ENCODE results near the gene FAM118A.
"Not testable (repeated sequence)": the region's sequence is repeated elsewhere in the genome, so short reads cannot be mapped to it uniquely, and the experiment has no call there.

Gene FAM118A

DNA sequence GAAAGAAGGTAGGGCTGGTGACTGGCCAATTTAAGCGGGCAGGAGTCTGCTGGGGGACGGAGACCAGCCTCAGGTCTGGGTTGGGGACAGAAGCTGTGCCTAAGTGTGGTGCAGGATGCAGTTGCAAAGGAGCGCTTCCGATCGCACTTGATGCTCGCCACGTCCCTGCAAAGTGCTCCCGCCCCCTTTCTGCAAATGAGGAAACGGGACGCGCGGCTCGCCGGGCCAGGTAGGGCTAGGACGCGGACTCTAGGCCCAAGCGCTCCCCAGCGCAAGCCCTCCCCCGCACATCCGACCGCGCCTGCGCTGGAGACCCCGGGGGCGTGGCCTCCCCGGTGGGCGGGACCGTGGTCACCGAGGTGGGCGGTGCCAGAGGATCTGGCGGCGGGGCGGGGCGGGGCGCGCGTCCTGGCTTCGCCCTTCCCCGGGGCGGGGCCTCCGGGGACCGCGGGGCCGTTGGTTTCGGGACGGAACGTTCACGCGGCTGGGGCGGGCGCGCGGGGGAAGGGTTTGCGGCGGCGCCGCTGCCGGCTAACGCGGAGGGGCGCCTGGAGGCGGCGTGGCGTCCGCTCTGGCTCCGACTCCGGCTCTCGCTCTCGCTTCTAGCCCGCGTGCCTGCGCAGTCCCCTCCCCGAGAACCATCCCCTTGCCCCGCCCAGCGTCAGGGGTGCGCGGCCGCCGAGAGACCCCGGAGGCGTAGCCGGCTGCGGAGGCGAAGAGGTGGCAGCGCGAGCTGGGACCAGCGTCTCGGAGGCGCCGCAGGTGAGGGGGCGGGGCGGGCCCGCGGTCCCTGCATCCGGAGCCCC is at the start of gene FAM118A:
TSS of gene FAM118A (plus strand) at position 513 of the 806 bp plus-strand sequence. CDS start 12,446 bp downstream, outside the sequence.
- peak; percentile 89 for DNase-seq

DNA sequence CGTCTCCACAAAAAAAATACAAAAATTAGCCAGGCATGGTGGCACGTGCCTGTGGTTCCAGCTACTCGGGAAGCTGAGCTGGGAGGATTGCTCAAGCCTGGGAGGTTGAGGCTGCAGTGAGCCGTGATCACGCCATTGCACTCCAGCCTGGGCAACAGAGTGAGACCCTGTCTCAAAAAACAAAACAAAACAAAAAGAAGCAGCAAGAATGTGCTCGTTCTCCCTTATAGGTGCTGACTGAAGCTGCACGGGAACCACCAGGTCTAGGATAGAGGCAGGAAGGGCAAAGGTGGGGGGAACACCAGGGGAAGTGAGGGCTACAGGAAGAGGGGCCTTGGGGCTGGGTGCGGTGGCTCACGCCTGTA is 49.4 kb upstream of the FAM118A start:
- not testable (repeated sequence) for DNase-seq

DNA sequence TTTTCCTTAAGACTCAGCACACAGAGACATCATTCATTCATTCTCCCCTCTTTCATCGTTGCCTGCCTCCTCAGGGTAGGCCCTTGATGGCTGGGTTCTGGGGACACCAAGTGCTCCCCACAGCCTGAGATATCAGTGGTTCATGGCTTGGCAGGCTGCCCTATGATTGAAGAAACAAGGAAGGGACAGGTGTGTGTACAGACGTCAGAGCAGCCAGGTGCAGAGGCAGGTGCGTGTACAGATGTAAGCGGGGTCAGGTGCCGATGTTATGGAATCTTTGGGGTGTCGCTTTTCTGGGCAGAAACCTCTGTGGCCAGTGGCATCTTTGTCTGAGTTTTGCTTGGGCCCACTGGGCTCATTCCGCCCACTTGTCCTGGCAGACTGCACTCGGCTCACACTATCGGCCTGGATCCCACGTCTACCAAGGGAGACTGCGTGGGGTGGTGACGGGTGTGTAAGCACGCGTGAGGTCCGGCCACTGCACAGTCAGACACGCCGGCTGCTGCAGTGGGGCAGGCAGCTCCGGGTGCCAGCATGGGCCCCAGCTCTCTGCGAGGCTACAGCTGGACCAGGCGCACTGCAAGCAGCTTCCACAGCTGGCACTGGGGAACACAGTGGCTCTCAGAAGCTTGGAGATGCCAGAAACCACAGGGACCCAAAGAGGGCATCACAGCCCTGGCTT is 48.2 kb upstream of the FAM118A start:
- no peak for DNase-seq

DNA sequence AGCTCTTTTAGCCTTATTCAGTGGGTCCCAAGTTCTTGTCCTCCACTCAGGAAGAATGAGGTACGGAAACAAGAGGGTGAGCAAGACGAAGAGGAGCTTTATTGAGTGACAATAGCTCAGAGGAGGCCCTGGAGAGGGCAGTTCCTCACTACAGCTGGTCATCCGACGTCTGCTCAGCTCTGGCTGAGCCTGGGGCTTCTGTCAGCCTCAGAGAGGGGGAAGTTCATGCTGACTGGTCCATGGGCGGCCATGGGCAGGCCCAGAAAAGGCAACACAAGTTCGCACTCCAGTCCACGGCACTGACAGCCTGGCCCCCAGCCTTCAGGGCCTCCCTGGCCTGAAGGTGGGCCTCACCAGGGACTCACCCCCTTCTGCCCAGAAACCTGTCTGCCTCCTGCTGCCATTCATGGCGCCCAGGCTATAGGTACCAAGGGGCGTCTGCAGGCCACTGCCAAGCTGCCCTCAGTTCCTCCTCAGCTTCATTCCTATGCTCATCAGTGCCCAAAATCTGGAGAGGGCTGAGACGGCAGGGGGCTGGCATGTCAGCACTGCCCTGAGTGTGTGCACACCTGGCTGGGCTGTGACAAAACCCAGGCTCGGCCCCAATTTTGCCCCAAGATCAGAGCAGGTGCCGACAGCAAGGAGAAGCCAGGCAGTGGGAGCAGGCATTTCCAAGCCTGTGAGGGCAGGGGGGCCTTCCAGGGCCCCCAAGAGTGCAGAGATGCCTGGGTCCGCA is 47.4 kb upstream of the FAM118A start:
- DNase-seq: no peak

DNA sequence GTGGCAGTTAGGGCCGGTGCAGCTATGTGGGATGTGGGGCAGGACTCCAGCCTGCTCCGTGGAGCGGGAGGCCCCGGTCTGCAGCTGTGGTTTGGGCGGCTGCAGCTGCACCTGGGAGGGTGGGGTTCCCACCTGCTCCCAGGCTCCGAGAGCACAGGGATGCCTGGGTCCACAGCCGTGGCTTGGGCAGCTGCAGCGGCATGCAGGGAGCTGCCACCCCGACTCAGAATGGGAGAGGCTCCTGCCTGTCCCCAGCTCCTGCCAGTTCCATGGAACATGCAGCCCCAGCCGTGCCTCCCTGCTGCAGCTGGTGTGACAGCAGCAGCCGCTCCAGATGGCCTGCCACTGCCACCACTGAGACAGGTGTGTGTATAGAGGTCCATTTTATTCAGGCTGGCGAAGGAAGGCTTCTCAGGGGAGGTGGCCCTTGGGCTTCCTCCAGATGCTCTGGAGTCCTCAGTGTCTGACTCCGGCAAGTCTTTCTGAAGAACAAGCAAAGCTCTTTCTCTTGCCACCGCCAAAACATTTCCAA is 46.7 kb upstream of the FAM118A start:
- DNase-seq: peak; percentile 47

DNA sequence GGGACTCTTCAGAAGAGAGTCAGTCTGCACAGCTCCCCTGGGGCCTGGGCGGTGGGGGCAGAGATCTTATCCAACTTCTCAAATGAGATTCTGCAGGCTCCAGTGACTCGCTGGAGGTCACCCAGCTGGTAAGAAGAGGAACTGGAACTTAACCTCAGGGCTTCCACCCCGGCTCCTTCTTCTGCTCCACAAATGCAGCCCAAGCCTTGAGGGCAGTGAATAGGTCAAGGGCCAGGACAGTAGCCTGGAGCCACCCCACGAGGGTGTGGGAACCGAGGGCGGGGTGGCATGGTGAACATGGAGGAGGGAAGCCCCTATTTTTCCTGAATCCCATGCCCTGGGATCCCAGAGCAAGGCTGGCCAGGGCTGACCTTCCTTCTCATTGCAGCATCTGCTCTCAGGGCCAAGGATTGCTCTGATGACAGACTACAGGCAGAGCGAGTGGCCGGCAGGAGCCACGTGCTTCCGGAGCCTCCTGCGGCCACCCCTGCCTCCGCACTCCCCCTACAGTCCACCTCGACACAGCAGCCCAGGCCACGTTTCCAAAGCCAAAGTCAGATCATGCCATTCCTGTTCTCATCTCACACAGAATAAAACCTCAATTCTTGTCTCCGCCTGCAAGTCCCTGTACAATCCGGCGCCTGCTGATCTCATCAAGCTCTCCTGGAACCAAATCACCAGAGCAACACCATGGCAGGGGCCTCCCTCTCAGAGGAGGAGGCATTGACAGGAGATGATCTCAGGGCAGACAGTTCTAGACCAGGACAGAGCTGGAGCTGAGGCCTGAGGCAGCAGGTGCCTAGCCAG is 46.1 kb upstream of the FAM118A start:
- DNase-seq: no peak

DNA sequence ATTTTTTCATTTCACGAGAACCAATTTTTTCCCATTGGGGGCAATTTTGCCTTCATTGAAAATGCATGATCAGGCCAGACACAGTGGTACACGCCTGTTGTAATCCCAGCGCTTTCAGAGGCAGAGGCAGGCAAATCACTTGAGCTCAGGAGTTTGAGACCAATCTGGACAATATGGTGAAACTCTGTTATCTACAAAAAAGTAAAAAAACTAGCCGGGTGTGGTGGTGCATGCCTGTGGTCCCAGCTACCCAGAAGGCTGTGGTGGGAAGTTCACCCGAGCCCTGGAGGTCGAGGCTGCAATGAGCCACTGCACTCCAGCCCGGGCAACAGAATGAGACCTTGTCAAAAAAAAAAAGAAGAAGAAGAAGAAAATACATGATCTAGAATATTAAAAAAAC is 44.2 kb upstream of the FAM118A start:
- no peak for DNase-seq

DNA sequence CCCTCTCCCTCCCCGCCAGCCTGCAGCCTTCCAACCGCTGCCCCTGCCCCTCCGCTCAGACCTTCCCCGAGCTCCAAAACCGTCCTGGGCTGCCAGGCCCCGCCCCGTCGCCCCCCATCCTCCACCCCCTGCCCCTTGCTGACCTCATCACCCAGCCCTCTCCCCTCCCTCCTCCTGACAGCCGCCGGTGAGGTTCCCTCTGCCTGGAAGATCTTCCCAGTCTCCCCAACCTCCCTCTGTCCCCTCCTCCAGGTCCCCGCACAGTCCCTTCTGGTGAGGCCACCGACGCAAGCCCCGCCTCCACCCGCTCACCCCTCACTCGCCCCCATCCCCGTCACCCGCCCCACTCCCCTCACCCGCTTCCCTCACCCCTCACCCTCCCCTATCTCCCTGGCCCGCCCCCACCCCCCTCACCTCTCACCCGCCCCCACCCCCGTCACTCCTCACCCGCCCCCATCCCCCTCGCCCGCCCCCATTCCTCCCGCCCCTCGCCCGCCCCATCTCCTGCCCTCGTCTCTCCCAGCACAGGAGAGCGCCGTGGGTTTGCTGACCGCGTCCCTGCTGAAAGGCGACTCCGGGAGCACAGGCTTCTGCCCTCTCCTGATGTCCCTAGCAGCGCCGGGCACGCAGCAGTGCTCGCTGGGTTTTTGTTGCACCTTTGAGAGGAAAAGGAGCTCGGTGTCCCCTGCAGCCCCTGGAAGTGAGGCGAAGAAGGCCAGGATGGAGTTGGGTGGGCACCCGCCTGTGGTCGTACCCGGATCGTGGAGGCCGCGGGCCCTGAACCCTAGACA is 41.4 kb upstream of the FAM118A start:
- peak; percentile 40 for DNase-seq

DNA sequence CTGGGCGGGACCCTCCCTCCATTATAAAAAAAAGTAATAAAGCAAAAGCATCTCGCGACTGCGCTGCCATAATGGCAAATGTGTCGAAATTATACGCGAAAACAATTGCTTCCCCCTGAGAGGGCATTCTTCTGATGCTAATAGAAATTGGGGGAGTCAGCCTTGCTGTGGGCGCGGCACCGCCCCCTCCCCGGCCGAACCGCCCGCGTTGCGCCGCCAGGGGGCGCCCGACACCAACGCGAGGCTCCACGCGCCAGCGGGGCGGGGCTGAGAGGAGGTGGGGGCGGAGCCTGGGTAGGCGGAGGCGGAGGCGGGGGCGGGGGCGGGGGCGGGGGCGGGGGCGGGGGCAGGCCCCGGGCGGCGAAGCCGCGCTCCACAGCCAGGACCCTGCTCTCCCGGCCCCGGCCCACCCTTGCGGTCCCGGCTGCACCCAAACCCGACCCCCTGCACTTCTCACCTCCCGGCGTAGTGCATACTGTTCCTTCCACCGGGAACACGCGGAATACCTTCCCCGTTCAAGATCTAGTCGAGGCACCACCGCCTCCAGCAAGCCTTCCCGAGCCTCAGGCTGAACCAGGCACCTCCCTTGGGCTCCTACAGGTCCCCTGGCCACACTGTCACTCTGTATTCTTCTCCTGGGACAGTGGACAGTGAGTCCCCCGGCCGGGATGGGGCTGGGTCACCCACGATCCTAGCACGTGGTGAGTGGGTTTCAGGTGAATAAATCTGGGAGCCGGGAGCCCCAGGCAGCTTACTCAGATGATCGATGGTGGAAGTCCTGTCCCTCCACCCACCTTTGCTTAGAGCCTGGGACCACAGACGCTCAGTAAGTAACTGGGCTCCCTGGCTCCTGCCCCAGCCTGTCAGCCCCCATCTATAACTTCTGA is 40.5 kb upstream of the FAM118A start:
- peak; percentile 40 for DNase-seq

DNA sequence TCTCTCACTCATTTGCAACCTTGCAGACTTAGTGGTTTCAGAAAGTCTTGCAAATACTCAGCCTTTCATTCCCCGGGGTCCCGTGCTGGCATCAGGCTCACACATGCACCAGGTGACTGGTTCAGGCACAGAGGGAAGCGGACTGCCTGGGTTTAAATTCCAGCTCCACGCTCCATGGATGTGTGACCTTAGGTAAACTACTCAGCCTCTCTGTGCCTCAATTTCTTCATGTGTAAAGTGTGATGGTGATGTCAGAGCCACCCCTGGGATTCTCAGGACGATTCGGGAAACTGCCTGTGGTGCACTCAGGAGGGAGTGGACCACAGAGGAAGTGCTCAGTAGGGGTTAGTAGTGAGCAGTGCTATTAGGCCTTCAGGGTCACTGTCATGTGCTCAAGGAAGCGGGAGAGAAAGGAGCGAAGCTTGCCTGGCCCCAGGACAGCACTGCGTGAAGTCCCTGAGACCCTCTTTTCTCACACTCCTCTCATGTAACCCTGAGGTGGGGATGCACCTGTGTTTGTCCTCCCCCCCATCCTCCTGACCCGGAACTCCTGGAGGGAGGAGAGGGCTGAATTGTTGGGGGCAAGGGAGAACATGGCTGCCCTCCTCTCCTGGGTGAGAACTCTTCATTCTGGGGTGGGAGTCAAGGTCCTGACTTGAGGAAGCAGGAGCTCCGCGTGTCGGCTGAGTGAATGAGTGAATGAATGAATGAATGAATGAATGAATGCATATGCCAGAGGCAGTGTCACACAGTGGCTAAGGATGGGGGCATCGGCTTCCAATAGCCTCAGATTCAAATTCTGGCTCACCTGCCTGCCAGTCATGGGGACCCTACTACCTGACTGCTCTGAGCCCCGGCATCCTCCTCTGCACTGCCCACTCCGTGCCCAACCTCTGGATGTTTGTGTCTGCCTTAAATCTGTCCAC is 39.4 kb upstream of the FAM118A start:
- DNase-seq: no peak

DNA sequence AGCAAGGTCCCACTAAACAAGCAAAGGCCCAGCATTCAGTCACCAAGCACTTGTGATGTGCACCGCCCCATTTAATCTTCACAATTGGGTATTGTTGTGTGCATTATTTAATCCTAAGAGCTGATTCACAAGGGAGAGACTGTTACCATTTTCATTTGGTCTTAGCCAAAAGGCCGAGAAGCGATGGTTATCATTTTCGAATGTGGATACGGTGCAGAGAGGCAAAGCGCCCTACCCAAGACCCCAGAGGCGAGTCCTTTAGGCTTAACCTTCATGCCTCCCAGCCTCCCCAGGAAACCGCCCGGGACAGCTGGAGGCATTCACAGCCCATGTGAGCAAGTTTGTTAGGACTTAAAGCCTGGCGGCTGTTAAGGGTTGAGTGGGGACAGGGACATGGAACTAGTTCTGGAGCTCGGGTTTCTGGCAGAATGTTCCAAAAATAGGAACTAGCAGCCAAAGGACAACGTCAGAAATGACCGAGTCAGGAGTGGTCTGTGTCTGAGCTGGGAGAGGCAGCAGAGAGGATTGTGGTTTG is 38.0 kb upstream of the FAM118A start:
- no peak for DNase-seq

DNA sequence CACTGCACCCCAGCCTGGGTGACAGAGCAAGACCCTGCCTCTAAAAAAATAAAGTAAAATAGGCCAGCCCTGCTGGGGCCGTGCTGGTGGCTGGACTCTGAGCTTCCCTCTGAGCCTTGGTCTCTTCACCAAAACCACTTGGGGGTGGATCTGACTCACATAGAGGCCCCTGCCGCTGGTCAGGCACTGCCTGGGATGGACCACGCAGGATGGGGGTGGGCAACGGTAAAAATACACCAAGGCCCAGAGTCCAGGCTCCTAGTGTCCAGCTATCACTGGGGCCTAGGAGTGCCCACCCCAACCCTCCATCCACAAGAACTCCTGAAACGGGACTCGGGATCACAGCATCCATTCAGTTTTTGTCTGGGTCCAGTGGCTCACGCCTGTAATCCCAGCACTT is 37.2 kb upstream of the FAM118A start:
- no peak for DNase-seq

DNA sequence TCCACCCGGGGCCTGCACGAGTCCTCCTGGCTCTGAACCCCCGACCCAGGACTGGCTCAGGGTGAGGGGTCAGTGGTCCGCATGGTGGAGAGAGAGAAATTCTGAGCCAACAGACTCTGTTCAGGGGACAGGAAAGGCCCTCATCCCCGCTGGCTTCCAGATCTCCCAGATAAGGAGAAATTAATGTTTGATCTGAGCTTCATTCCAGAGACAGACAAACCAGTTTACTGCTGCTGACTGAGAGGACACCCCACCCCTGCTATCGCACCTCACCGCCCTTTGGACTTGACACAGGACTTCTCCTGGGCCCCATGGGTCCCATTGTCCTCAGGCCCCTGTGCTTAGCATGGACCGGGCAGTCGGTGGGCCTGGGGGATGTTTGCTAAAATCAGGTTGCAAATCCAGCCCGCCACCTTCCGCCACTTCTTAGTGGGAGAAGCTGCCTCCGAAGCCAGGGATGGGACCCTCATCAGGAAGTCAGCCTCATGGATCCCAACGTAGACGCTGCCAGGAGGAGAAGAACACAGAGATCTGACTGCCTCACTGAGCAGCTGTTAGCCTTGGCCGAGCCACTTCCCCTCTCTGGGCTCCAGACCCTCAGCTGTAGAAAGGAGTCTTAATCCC is 36.2 kb upstream of the FAM118A start:
- no peak for DNase-seq

DNA sequence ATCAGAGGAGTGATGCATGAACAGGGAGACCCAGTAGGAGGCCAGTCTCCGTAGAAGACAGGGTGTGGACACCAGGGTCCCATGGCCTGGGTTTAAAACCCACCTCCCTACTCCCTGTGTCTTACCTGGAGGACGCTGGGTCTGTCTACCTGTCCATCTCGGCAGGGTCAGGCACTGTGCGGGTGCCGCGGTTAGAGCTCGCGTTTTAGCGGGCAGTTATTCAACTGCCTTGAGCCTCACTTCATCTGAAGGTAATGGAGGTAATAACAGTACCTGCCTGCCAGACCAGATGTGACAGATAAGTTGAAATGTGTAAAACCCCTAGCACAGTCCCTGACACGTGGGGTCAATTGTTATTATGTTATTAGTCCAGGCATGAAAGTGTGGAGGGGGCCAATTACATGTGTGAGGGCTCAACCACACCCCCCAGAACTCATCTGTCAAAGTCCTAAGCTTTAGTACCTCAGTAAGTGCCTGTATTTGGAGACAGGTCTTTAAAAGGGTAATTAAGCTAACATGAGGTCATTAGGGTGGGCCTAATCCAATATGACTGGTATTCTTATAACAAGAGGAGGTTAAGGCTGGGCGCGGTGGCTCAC is 33.1 kb upstream of the FAM118A start:
- no peak for DNase-seq

DNA sequence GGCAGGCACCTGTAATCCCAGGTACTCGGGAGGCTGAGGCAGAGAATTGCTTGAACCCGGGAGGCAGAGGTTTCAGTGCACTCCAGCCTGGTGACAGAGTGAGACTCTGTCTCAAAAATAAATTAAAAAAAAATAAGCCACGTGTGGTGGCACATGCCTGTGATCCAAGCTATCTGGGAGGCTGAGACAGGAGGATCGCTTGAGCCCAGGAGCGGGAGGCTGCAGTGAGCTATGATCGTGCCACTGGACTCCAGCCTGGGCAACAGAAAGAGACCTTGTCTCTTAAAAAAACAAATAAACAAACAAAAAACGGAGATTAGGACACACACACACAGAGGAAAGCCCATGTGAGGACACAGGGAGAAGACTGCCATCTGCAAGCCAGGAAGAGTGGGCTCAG is 32.0 kb upstream of the FAM118A start:
- not testable (repeated sequence) for DNase-seq

DNA sequence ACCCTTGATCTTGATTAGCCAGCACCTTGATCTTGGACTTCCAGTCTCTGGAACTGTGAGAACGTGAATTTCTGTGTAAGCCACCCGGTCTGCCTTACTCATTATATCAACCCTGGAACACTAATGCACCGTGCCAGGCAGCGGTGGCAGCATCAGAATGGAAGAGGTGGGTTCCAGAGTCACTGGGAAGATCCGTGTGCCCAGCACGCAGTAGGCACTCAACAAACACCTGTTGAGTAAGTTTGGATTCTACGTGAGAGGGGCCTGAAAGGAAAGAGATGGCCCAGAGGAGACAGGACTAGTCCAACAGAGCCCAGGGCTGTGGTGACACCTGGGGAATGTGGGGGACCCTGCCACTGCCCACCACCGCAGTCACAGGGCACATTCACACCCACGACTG is 31.6 kb upstream of the FAM118A start:
- DNase-seq: no peak

DNA sequence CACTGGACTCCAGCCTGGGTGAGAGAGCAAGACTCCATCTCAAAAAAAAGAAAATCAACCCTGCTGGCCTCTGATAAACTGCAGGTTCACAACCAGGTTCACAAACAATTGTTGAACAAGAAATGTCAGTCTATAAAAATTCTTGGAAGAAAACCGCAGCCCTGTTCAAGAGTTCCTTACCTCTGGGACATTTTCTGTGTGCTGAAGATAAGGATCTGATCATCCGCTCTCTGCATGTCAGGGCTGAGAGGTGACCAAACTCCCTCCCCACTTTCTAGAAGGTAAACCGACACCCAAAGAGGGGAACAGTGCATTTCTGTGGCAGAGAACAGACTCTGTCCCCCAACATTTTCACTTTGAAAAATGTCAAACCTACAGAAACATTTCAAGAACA is 29.1 kb upstream of the FAM118A start:
- no peak for DNase-seq

DNA sequence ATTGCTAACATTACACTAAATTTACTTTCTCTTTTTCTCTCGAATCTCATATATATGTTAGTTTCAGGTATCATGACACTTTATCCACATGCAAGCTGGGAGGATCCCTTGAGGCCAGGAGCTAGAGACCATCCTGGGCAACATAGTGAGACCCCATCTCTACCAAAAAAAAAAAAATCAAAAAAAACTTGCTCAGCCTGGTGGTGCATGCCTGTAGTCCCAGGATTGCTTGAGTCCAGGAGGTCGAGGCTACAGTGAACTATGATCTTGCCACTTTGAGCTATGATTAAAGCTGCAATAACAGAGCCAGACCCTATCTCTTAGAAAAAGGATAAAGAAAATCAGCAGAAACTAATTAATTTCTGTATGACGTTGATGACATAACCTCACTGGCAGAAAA is 28.7 kb upstream of the FAM118A start:
- DNase-seq: no peak
